Smooth muscle cell (in vitro differentiated cells): ENCODE data around the gene PCDHGA8. TPM values are rescaled to one million over a fixed set of nuclear protein-coding genes. Genes with fewer than 3 reads are reported as not detected.

Experiments used
- DNase-seq: peaks from one replicate; lab custom pipeline; 2025; ENCODE audit not compliant: unreplicated experiment; lab: John Stamatoyannopoulos, UW
- H2AFZ ChIP-seq: fragments of 200-600 bp; sonication (generic); 2 replicates; pipeline ENCODE4 v1.6.0; 2016; ENCODE audit warnings: antibody characterized with exemption, low read depth, mild to moderate bottlenecking
- H3F3A ChIP-seq: fragments of 200-600 bp; sonication (generic); 2 replicates; pipeline ENCODE4 v1.6.0; 2017; ENCODE audit warnings: antibody characterized with exemption, low read depth
- H3K27ac ChIP-seq: fragments of 200-600 bp; sonication (generic); 2 replicates; pipeline ENCODE4 v1.5.1; 2016; ENCODE audit warnings: low read depth, mild to moderate bottlenecking
- H3K27me3 ChIP-seq: fragments of 200-600 bp; sonication (generic); 2 replicates; pipeline ENCODE4 v1.6.1; 2016; ENCODE audit warnings: low read depth, mild to moderate bottlenecking
- H3K36me3 ChIP-seq: fragments of 200-600 bp; sonication (generic); 2 replicates; pipeline ENCODE4 v1.5.1; 2016; ENCODE audit warnings: low read depth
- H3K4me1 ChIP-seq: fragments of 200-600 bp; sonication (generic); 2 replicates; pipeline ENCODE4 v1.5.1; 2016; ENCODE audit warnings: low read depth
- H3K4me2 ChIP-seq: fragments of 200-600 bp; sonication (generic); 2 replicates; pipeline ENCODE4 v1.6.0; 2016; ENCODE audit warnings: mild to moderate bottlenecking
- H3K4me3 ChIP-seq: fragments of 200-600 bp; sonication (generic); 2 replicates; pipeline ENCODE4 v1.5.1; 2016; ENCODE audit warnings: mild to moderate bottlenecking
- H3K79me2 ChIP-seq: fragments of 200-600 bp; sonication (generic); 2 replicates; pipeline ENCODE4 v1.6.0; 2016; ENCODE audit warnings: low read depth, mild to moderate bottlenecking
- H3K9ac ChIP-seq: fragments of 200-600 bp; sonication (generic); 2 replicates; pipeline ENCODE4 v1.6.0; 2016; ENCODE audit warnings: low read depth
- H3K9me3 ChIP-seq: fragments of 200-600 bp; sonication (generic); replicated peaks from 2 replicates; pipeline ENCODE4 v1.5.1; 2016; ENCODE audit warnings: low read depth
- H4K20me1 ChIP-seq: fragments of 200-600 bp; sonication (generic); 2 replicates; pipeline ENCODE4 v1.6.0; 2016; ENCODE audit warnings: low read depth
- CTCF ChIP-seq: fragments of 200-600 bp; sonication (generic); IDR thresholded peaks from 2 replicates; pipeline ENCODE4 v1.5.1; 2017; ENCODE audit warnings: borderline replicate concordance, mild to moderate bottlenecking, antibody characterized with exemption; ENCODE audit not compliant: insufficient read depth, poor library complexity, severe bottlenecking
- WGBS: methylation state at CpG from one replicate; pipeline ENCODE4 v1.1.7; 2016; ENCODE audit warnings: low lambda C conversion rate; 5-methylcytosine and 5-hydroxymethylcytosine counted together
- polyA plus RNA-seq: library from polyadenylated mRNA; unstranded; fragments of >200 nt; fragmentation: Nextera tagmentation; extraction: Ambion mirVana; gene quantifications from 2 replicates; pipeline ENCODE4 v1.2.1, GENCODE V29; 2016
- total RNA-seq: library from RNA; depleted of rRNA; stranded (reverse); fragments of >200 nt; gene quantifications from 2 replicates; pipeline ENCODE4 v1.2.3, GENCODE V29; 2014

Gene PCDHGA8
- total and polyA plus RNA-seq, 2 experiments from 2014 or later, result 0.25 to 3.2 TPM

GRCh38 chr5:141440341-141440740 lies 47.9 kb downstream of the PCDHGA8 start:
- Histone ChIP-seq H3K27me3 (no peaks in the 10 kb centered on the region), H3K9me3 (no peaks in the 10 kb centered on the region), H3F3A (no peaks in the 10 kb centered on the region), H3K79me2 (peaks cover 26% of the 10 kb centered on the region), H4K20me1 (no peaks in the 10 kb centered on the region), H3K4me1 (no peaks in the 10 kb centered on the region), H2AFZ (no peak overlapping the region), H3K4me3 (no peak overlapping the region), H3K9ac (no peak overlapping the region), H3K4me2 (no peak overlapping the region), H3K36me3 (no peaks in the 10 kb centered on the region), H3K27ac (no peak overlapping the region)
- over 99% methylated on average over 9 of the region's 9 CpGs for WGBS
- no peak for DNase-seq
- TF ChIP-seq CTCF, result no peak

- H2AFZ ChIP-seq, result no peak overlapping the region
- no peak overlapping the region for H3K4me3 ChIP-seq
- no peaks in the 10 kb centered on the region for H3F3A ChIP-seq
- no peaks in the 10 kb centered on the region for H3K36me3 ChIP-seq
- H3K27me3 ChIP-seq, result no peaks in the 10 kb centered on the region
- H4K20me1 ChIP-seq, result no peaks in the 10 kb centered on the region
- H3K9me3 ChIP-seq, result no peaks in the 10 kb centered on the region
- peaks cover 40% of the 10 kb centered on the region for H3K79me2 ChIP-seq
- H3K9ac ChIP-seq, result no peak overlapping the region
- DNase-seq, result no peak
- no peak overlapping the region for H3K4me2 ChIP-seq
- no peaks in the 10 kb centered on the region for H3K4me1 ChIP-seq
- H3K27ac ChIP-seq, result no peak overlapping the region
- TF ChIP-seq CTCF, result no peak
- 96% methylated on average over 50 of the region's 50 CpGs for WGBS
Measured at GRCh38 chr5:141441571-141442170, 49.2 kb downstream of the PCDHGA8 start.

Other genes with a start within 250 kb of the PCDHGA8 start
Only the 30 nearest of the 37 such genes appear.
- 4.1 and 6.5 TPM in 2 replicates for gene PCDHB9, start 205.5 kb upstream of the PCDHGA8 start, total RNA-seq
- gene PCDHB9, start 205.5 kb upstream of the PCDHGA8 start, polyA plus RNA-seq, result 2.2 and 2.4 TPM in 2 replicates
- gene PCDHB10, start 200.3 kb upstream of the PCDHGA8 start, total RNA-seq, result 6.4 and 7.4 TPM in 2 replicates
- gene PCDHB10, start 200.3 kb upstream of the PCDHGA8 start, polyA plus RNA-seq, result 3.3 and 3.4 TPM in 2 replicates
- 1.8 and 2.1 TPM in 2 replicates for gene PCDHB11, start 193.0 kb upstream of the PCDHGA8 start, total RNA-seq
- gene PCDHB11, start 193.0 kb upstream of the PCDHGA8 start, polyA plus RNA-seq, result 0.61 and 1.7 TPM in 2 replicates
- 2.9 and 3.6 TPM in 2 replicates for gene PCDHB12, start 183.9 kb upstream of the PCDHGA8 start, total RNA-seq
- gene PCDHB12, start 183.9 kb upstream of the PCDHGA8 start, polyA plus RNA-seq, result 0.57 and 1.0 TPM in 2 replicates
- gene PCDHB13, start 178.7 kb upstream of the PCDHGA8 start, total RNA-seq, result 4.4 and 8.3 TPM in 2 replicates
- 1.8 and 2.6 TPM in 2 replicates for gene PCDHB13, start 178.7 kb upstream of the PCDHGA8 start, polyA plus RNA-seq
- 7.8 and 9.1 TPM in 2 replicates for gene PCDHB14, start 169.3 kb upstream of the PCDHGA8 start, total RNA-seq
- gene PCDHB14, start 169.3 kb upstream of the PCDHGA8 start, polyA plus RNA-seq, result 2.6 and 4.6 TPM in 2 replicates
- gene PCDHB15, start 147.2 kb upstream of the PCDHGA8 start, total RNA-seq, result 3.9 and 4.2 TPM in 2 replicates
- 1.8 and 2.1 TPM in 2 replicates for gene PCDHB15, start 147.2 kb upstream of the PCDHGA8 start, polyA plus RNA-seq
- not detected in 2 replicates for gene SLC25A2, start 88.6 kb upstream of the PCDHGA8 start, total RNA-seq
- 0.15 TPM in 1 of 2 replicates, not detected in the other for gene SLC25A2, start 88.6 kb upstream of the PCDHGA8 start, polyA plus RNA-seq
- gene TAF7, start 71.8 kb upstream of the PCDHGA8 start, total RNA-seq, result 83.0 and 94.5 TPM in 2 replicates
- gene TAF7, start 71.8 kb upstream of the PCDHGA8 start, polyA plus RNA-seq, result 85.9 and 105 TPM in 2 replicates
- gene PCDHGA1, start 62.1 kb upstream of the PCDHGA8 start, total RNA-seq, result 0.58 and 0.63 TPM in 2 replicates
- gene PCDHGA1, start 62.1 kb upstream of the PCDHGA8 start, polyA plus RNA-seq, result 0.05 TPM in 1 of 2 replicates, not detected in the other
- 0.04 TPM in 1 of 2 replicates, not detected in the other for gene PCDHGA2, start 53.9 kb upstream of the PCDHGA8 start, total RNA-seq
- not detected in 2 replicates for gene PCDHGA2, start 53.9 kb upstream of the PCDHGA8 start, polyA plus RNA-seq
- gene PCDHGA3, start 48.8 kb upstream of the PCDHGA8 start, total RNA-seq, result not detected in 2 replicates
- gene PCDHGA3, start 48.8 kb upstream of the PCDHGA8 start, polyA plus RNA-seq, result not detected in 2 replicates
- 0.27 and 0.81 TPM in 2 replicates for gene PCDHGB1, start 42.5 kb upstream of the PCDHGA8 start, total RNA-seq
- gene PCDHGB1, start 42.5 kb upstream of the PCDHGA8 start, polyA plus RNA-seq, result 0.40 TPM in 1 of 2 replicates, not detected in the other
- 0.58 and 1.1 TPM in 2 replicates for gene PCDHGA4, start 37.6 kb upstream of the PCDHGA8 start, total RNA-seq
- not detected in 2 replicates for gene PCDHGA4, start 37.6 kb upstream of the PCDHGA8 start, polyA plus RNA-seq
- gene PCDHGB2, start 32.6 kb upstream of the PCDHGA8 start, total RNA-seq, result 0.18 and 1.1 TPM in 2 replicates
- gene PCDHGB2, start 32.6 kb upstream of the PCDHGA8 start, polyA plus RNA-seq, result not detected in 2 replicates
- 0.09 and 0.22 TPM in 2 replicates for gene PCDHGA5, start 28.5 kb upstream of the PCDHGA8 start, total RNA-seq
- 0.13 TPM in 1 of 2 replicates, not detected in the other for gene PCDHGA5, start 28.5 kb upstream of the PCDHGA8 start, polyA plus RNA-seq
- gene PCDHGB3, start 22.4 kb upstream of the PCDHGA8 start, total RNA-seq, result 0.40 TPM in 1 of 2 replicates, not detected in the other
- gene PCDHGB3, start 22.4 kb upstream of the PCDHGA8 start, polyA plus RNA-seq, result not detected in 2 replicates
- gene PCDHGA6, start 18.7 kb upstream of the PCDHGA8 start, total RNA-seq, result 0.09 and 0.27 TPM in 2 replicates
- not detected in 2 replicates for gene PCDHGA6, start 18.7 kb upstream of the PCDHGA8 start, polyA plus RNA-seq
- 0.09 and 0.27 TPM in 2 replicates for gene PCDHGA7, start 9.9 kb upstream of the PCDHGA8 start, total RNA-seq
- not detected in 2 replicates for gene PCDHGA7, start 9.9 kb upstream of the PCDHGA8 start, polyA plus RNA-seq
- 37.1 and 43.1 TPM in 2 replicates for gene PCDHGB4, start 4.9 kb upstream of the PCDHGA8 start, total RNA-seq
- 20.0 and 27.5 TPM in 2 replicates for gene PCDHGB4, start 4.9 kb upstream of the PCDHGA8 start, polyA plus RNA-seq
- 3.2 and 3.3 TPM in 2 replicates for gene PCDHGB5, start 5.3 kb downstream of the PCDHGA8 start, total RNA-seq
- gene PCDHGB5, start 5.3 kb downstream of the PCDHGA8 start, polyA plus RNA-seq, result 0.90 and 4.2 TPM in 2 replicates
- gene PCDHGA9, start 10.1 kb downstream of the PCDHGA8 start, total RNA-seq, result 2.9 and 4.0 TPM in 2 replicates
- gene PCDHGA9, start 10.1 kb downstream of the PCDHGA8 start, polyA plus RNA-seq, result 0.08 and 0.23 TPM in 2 replicates
- 12.4 and 17.1 TPM in 2 replicates for gene PCDHGB6, start 15.4 kb downstream of the PCDHGA8 start, total RNA-seq
- 9.7 and 12.3 TPM in 2 replicates for gene PCDHGB6, start 15.4 kb downstream of the PCDHGA8 start, polyA plus RNA-seq
- gene PCDHGA10, start 20.4 kb downstream of the PCDHGA8 start, total RNA-seq, result 24.6 and 24.7 TPM in 2 replicates
- gene PCDHGA10, start 20.4 kb downstream of the PCDHGA8 start, polyA plus RNA-seq, result 10.9 and 11.1 TPM in 2 replicates
- 25.3 and 37.5 TPM in 2 replicates for gene PCDHGB7, start 25.0 kb downstream of the PCDHGA8 start, total RNA-seq
- gene PCDHGB7, start 25.0 kb downstream of the PCDHGA8 start, polyA plus RNA-seq, result 21.3 and 24.6 TPM in 2 replicates
- gene PCDHGA11, start 28.4 kb downstream of the PCDHGA8 start, total RNA-seq, result 8.7 and 13.2 TPM in 2 replicates
- 7.9 and 8.0 TPM in 2 replicates for gene PCDHGA11, start 28.4 kb downstream of the PCDHGA8 start, polyA plus RNA-seq
- gene PCDHGA12, start 37.9 kb downstream of the PCDHGA8 start, total RNA-seq, result 1.7 and 4.5 TPM in 2 replicates
- gene PCDHGA12, start 37.9 kb downstream of the PCDHGA8 start, polyA plus RNA-seq, result 0.42 and 0.86 TPM in 2 replicates
- 38.2 and 50.3 TPM in 2 replicates for gene PCDHGC3, start 83.3 kb downstream of the PCDHGA8 start, total RNA-seq
- 98.4 and 111 TPM in 2 replicates for gene PCDHGC3, start 83.3 kb downstream of the PCDHGA8 start, polyA plus RNA-seq
- 1.2 and 3.8 TPM in 2 replicates for gene PCDHGC4, start 92.4 kb downstream of the PCDHGA8 start, total RNA-seq
- 0.12 and 0.16 TPM in 2 replicates for gene PCDHGC4, start 92.4 kb downstream of the PCDHGA8 start, polyA plus RNA-seq
- gene PCDHGC5, start 96.4 kb downstream of the PCDHGA8 start, total RNA-seq, result 1.8 and 3.4 TPM in 2 replicates
- 1.5 and 3.3 TPM in 2 replicates for gene PCDHGC5, start 96.4 kb downstream of the PCDHGA8 start, polyA plus RNA-seq